Measurements from ENCODE around the gene GNA14. TPM values are rescaled to one million over a fixed set of nuclear protein-coding genes. Genes with fewer than 3 reads are reported as not detected.
"Not testable (repeated sequence)": the region's sequence is repeated elsewhere in the genome, so short reads cannot be mapped to it uniquely, and the experiment has no call there.

The GNA14 gene
- total RNA-seq, 1 donor from 2014 or later = 0.32 TPM

GRCh38 chr9:77449240-77450084, 198.7 kb downstream of the GNA14 start:
- TF ChIP-seq, protein P1, sequence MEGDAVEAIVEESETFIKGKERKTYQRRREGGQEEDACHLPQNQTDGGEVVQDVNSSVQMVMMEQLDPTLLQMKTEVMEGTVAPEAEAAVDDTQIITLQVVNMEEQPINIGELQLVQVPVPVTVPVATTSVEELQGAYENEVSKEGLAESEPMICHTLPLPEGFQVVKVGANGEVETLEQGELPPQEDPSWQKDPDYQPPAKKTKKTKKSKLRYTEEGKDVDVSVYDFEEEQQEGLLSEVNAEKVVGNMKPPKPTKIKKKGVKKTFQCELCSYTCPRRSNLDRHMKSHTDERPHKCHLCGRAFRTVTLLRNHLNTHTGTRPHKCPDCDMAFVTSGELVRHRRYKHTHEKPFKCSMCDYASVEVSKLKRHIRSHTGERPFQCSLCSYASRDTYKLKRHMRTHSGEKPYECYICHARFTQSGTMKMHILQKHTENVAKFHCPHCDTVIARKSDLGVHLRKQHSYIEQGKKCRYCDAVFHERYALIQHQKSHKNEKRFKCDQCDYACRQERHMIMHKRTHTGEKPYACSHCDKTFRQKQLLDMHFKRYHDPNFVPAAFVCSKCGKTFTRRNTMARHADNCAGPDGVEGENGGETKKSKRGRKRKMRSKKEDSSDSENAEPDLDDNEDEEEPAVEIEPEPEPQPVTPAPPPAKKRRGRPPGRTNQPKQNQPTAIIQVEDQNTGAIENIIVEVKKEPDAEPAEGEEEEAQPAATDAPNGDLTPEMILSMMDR (IDR thresholded peaks at IDR 0.05; ENCODE audit: partially characterized antibody, unreplicated experiment) = no peak
- no peaks in the 10 kb centered on the region for H3K4me1 Mint-ChIP-seq (ENCODE audit: low read depth, unreplicated experiment)
- no peak overlapping the region for H3K4me3 Mint-ChIP-seq (ENCODE audit: unreplicated experiment)
- peaks cover 18% of the 10 kb centered on the region for H3K36me3 Mint-ChIP-seq (ENCODE audit: unreplicated experiment)
- no peak for DNase-seq
- H3K27ac Mint-ChIP-seq (ENCODE audit: unreplicated experiment) = no peak overlapping the region
- no peaks in the 10 kb centered on the region for H3K9me3 Mint-ChIP-seq (ENCODE audit: unreplicated experiment)
- peaks cover 3% of the 10 kb centered on the region for H3K27me3 Mint-ChIP-seq (ENCODE audit: unreplicated experiment)

DNA sequence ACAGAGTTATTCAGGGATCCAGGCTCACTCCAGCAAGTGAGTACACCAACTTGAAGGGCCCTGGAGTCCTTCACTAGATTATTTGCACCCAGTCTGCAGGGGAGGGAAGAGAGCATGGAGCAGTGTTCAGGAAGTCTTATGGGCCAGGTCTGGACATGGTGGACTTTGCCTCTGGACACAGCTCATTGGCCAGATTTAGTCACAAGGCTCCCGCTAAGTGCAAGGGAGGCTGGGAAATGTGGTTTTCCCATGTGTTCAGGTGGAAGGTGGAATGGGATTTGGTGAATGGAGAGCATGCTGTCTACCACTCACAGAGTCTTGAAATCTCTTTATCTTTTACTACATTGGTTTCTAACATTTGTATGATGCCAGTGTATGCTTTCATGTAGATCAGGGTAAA, 200.5 kb downstream of the GNA14 start:
- DNase-seq = no peak
- Mint-ChIP-seq H3K36me3 (ENCODE audit: unreplicated experiment) (peaks cover 18% of the 10 kb centered on the region), H3K4me3 (ENCODE audit: unreplicated experiment) (no peak overlapping the region), H3K27ac (ENCODE audit: unreplicated experiment) (no peak overlapping the region), H3K9me3 (ENCODE audit: unreplicated experiment) (no peaks in the 10 kb centered on the region), H3K27me3 (ENCODE audit: unreplicated experiment) (peaks cover 3% of the 10 kb centered on the region), H3K4me1 (ENCODE audit: low read depth, unreplicated experiment) (no peaks in the 10 kb centered on the region)
- TF ChIP-seq, protein P1 (IDR thresholded peaks at IDR 0.05; ENCODE audit: partially characterized antibody, unreplicated experiment) = no peak

- peaks cover 8% of the 10 kb centered on the region for H3K27me3 Mint-ChIP-seq (ENCODE audit: unreplicated experiment)
- H3K4me1 Mint-ChIP-seq (ENCODE audit: low read depth, unreplicated experiment) = peaks cover 8% of the 10 kb centered on the region
- no peaks in the 10 kb centered on the region for H3K9me3 Mint-ChIP-seq (ENCODE audit: unreplicated experiment)
- no peak overlapping the region for H3K27ac Mint-ChIP-seq (ENCODE audit: unreplicated experiment)
- no peak overlapping the region for H3K4me3 Mint-ChIP-seq (ENCODE audit: unreplicated experiment)
- no peak for DNase-seq
- H3K36me3 Mint-ChIP-seq (ENCODE audit: unreplicated experiment) = peaks cover 3% of the 10 kb centered on the region
- TF ChIP-seq, protein P1 (IDR thresholded peaks at IDR 0.05; ENCODE audit: partially characterized antibody, unreplicated experiment) = no peak
Measured at GRCh38 chr9:77442436-77442835, 205.7 kb downstream of the GNA14 start.

- H3K27ac Mint-ChIP-seq (ENCODE audit: unreplicated experiment); DNase-seq; H3K36me3 Mint-ChIP-seq (ENCODE audit: unreplicated experiment); H3K27me3 Mint-ChIP-seq (ENCODE audit: unreplicated experiment); H3K4me1 Mint-ChIP-seq (ENCODE audit: low read depth, unreplicated experiment); H3K4me3 Mint-ChIP-seq (ENCODE audit: unreplicated experiment); H3K9me3 Mint-ChIP-seq (ENCODE audit: unreplicated experiment): not testable (repeated sequence)
- TF ChIP-seq, protein P1 (IDR thresholded peaks at IDR 0.05; ENCODE audit: partially characterized antibody, unreplicated experiment) = peak; percentile 15
Measured at GRCh38 chr9:77441124-77441523, 207.0 kb downstream of the GNA14 start.

GRCh38 chr9:77440057-77440456, 208.1 kb downstream of the GNA14 start:
- peaks cover 13% of the 10 kb centered on the region for H3K4me1 Mint-ChIP-seq (ENCODE audit: low read depth, unreplicated experiment)
- no peak overlapping the region for H3K27ac Mint-ChIP-seq (ENCODE audit: unreplicated experiment)
- DNase-seq = no peak
- H3K27me3 Mint-ChIP-seq (ENCODE audit: unreplicated experiment) = peaks cover 7% of the 10 kb centered on the region
- no peak overlapping the region for H3K4me3 Mint-ChIP-seq (ENCODE audit: unreplicated experiment)
- H3K9me3 Mint-ChIP-seq (ENCODE audit: unreplicated experiment) = peaks cover 1% of the 10 kb centered on the region
- no peaks in the 10 kb centered on the region for H3K36me3 Mint-ChIP-seq (ENCODE audit: unreplicated experiment)
- TF ChIP-seq, protein P1 (IDR thresholded peaks at IDR 0.05; ENCODE audit: partially characterized antibody, unreplicated experiment) = no peak

Data from glutamatergic neuron (in vitro differentiated cells).